Panc1 (cell line): Measurements from ENCODE around the gene CENPC. TPM values are rescaled to one million over a fixed set of nuclear protein-coding genes. Genes with fewer than 3 reads are reported as not detected.

Experiments
- ATAC-seq: fragments of 200-7000 bp; cut with Tn5 transposase; 2 replicates; pipeline ENCODE4 v1.9.1; 2020; ENCODE audit warnings: mild to moderate bottlenecking, moderate library complexity
- BruUV-seq: library from RNA; stranded (reverse); fragments of 400-500 nt; replicated peaks from 2 replicates; lab custom pipeline; 2021; lab: Mats Ljungman, UMichigan
- CTCF ChIA-PET: fragments of 300-600 bp; sonication (Branson Sonifier 250); formaldehyde crosslinking; loops from one replicate; lab custom pipeline; 2022; ENCODE audit warnings: antibody characterized with exemption; lab: Charles Lee
- POLR2A ChIA-PET: fragments of 300-600 bp; sonication (Branson Sonifier 250); formaldehyde crosslinking; loops from one replicate; lab custom pipeline; 2022; ENCODE audit warnings: antibody characterized with exemption; lab: Charles Lee
- DNase-seq: peaks from one replicate; pipeline ENCODE4 v3.0.0-alpha.2; 2010; ENCODE audit warnings: low read depth, low spot score
- H3K27ac ChIP-seq: 2 replicates; pipeline ENCODE4 v1.5.1; 2011; ENCODE audit warnings: mild to moderate bottlenecking, low read length, inconsistent platforms
- H3K27me3 ChIP-seq: fragments of 200-500 bp; sonication (Bioruptor generic); 2 replicates; pipeline ENCODE4 v1.6.0; 2014; ENCODE audit warnings: low read length, inconsistent platforms; ENCODE audit not compliant: control insufficient read depth, insufficient read depth
- H3K36me3 ChIP-seq: fragments of 200-500 bp; sonication (Bioruptor generic); 2 replicates; pipeline ENCODE4 v1.5.1; 2014; ENCODE audit warnings: inconsistent platforms, mild to moderate bottlenecking, low read length, moderate library complexity; ENCODE audit not compliant: control insufficient read depth, insufficient read depth
- H3K4me1 ChIP-seq: 2 replicates; pipeline ENCODE4 v1.5.1; 2011; ENCODE audit warnings: inconsistent platforms, mild to moderate bottlenecking, low read length, moderate library complexity; ENCODE audit not compliant: control insufficient read depth, insufficient read depth
- H3K4me3 ChIP-seq, 2 experiments: 2 replicates each; pipeline ENCODE4 v1.5.1; 2011 to 2012; ENCODE audit warnings: low read depth in 2 of 2, low read length in 2 of 2, mild to moderate bottlenecking in 2 of 2, inconsistent platforms in 1 of 2, moderate library complexity in 1 of 2
- H3K9me3 ChIP-seq: fragments of 200-500 bp; sonication (Bioruptor generic); 2 replicates; pipeline ENCODE4 v1.5.1; 2014; ENCODE audit warnings: low read depth, mild to moderate bottlenecking, inconsistent platforms, low read length, moderate library complexity; ENCODE audit not compliant: control insufficient read depth, insufficient read depth
- POLR2AphosphoS5 ChIP-seq: IDR thresholded peaks from 2 replicates; pipeline ENCODE4 v1.6.1; 2012; ENCODE audit warnings: mild to moderate bottlenecking, low read depth, low read length, moderate library complexity
- SIN3A ChIP-seq: IDR thresholded peaks from 2 replicates; pipeline ENCODE4 v1.6.1; 2012; ENCODE audit warnings: low read depth, mild to moderate bottlenecking, low read length, moderate library complexity, borderline replicate concordance; ENCODE audit not compliant: insufficient read depth
- TCF7L2 ChIP-seq: IDR thresholded peaks from 2 replicates; pipeline ENCODE4 v1.6.1; 2011; ENCODE audit warnings: mild to moderate bottlenecking, low read depth, low read length, inconsistent platforms
- in situ Hi-C: cut with HindIII; loops from 2 replicates; pipeline ENCODE4 v1.10.0; 2016; ENCODE audit warnings: low sequenced_read_pairs, low pct_unique_long_range_greater_than_20kb
- intact Hi-C: fragments of 100-400 bp; cut with micrococcal nuclease; formaldehyde crosslinking; loops from one replicate; pipeline ENCODE4 v1.10.0; 2022; ENCODE audit not compliant: unreplicated experiment
- total RNA-seq: library from RNA; stranded (reverse); gene quantifications from one replicate; pipeline ENCODE4 v1.2.1, GENCODE V29; 2021; ENCODE audit not compliant: unreplicated experiment
- TF ChIP-seq, protein P1 (sequence below), 2 experiments: IDR thresholded peaks; 2 replicates each; pipeline ENCODE4 v1.6.1; 2011 to 2012; ENCODE audit warnings: low read depth in 2 of 2, control low read depth in 1 of 2, low read length in 1 of 2, mild to moderate bottlenecking in 1 of 2, moderate library complexity in 1 of 2; ENCODE audit not compliant: insufficient read depth in 1 of 2
- TF ChIP-seq, protein P2 (sequence below): fragments of 450-650 bp; IDR thresholded peaks from 2 replicates; pipeline ENCODE4 v1.5.1; 2017; ENCODE audit warnings: mild to moderate bottlenecking

The CENPC gene
- total RNA-seq, 1 experiment from 2014 or later = 10.1 TPM

GRCh38 chr4:67468830-67469229 lies 76.5 kb downstream of the CENPC start:
- ATAC-seq (no peak), DNase-seq (no peak)
- in situ Hi-C loops = no loop called here
- Histone ChIP-seq H3K4me3 (no peak overlapping the region), H3K36me3 (no peaks in the 10 kb centered on the region; the same call in 1 of the 2 replicates), H3K9me3 (no peaks in the 10 kb centered on the region), H3K4me1 (no peaks in the 10 kb centered on the region), H3K27ac (no peak overlapping the region), H3K27me3 (no peaks in the 10 kb centered on the region)
- TF ChIP-seq, protein P1, sequence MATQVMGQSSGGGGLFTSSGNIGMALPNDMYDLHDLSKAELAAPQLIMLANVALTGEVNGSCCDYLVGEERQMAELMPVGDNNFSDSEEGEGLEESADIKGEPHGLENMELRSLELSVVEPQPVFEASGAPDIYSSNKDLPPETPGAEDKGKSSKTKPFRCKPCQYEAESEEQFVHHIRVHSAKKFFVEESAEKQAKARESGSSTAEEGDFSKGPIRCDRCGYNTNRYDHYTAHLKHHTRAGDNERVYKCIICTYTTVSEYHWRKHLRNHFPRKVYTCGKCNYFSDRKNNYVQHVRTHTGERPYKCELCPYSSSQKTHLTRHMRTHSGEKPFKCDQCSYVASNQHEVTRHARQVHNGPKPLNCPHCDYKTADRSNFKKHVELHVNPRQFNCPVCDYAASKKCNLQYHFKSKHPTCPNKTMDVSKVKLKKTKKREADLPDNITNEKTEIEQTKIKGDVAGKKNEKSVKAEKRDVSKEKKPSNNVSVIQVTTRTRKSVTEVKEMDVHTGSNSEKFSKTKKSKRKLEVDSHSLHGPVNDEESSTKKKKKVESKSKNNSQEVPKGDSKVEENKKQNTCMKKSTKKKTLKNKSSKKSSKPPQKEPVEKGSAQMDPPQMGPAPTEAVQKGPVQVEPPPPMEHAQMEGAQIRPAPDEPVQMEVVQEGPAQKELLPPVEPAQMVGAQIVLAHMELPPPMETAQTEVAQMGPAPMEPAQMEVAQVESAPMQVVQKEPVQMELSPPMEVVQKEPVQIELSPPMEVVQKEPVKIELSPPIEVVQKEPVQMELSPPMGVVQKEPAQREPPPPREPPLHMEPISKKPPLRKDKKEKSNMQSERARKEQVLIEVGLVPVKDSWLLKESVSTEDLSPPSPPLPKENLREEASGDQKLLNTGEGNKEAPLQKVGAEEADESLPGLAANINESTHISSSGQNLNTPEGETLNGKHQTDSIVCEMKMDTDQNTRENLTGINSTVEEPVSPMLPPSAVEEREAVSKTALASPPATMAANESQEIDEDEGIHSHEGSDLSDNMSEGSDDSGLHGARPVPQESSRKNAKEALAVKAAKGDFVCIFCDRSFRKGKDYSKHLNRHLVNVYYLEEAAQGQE (IDR thresholded peaks at IDR 0.05; ENCODE audit: insufficient read depth in 1 of 2, low read depth in 2 of 2, low read length in 1 of 2) = no peak
- TF ChIP-seq POLR2AphosphoS5 = no peak
- no peak for TF ChIP-seq TCF7L2
- TF ChIP-seq SIN3A = no peak
- TF ChIP-seq, protein P2, sequence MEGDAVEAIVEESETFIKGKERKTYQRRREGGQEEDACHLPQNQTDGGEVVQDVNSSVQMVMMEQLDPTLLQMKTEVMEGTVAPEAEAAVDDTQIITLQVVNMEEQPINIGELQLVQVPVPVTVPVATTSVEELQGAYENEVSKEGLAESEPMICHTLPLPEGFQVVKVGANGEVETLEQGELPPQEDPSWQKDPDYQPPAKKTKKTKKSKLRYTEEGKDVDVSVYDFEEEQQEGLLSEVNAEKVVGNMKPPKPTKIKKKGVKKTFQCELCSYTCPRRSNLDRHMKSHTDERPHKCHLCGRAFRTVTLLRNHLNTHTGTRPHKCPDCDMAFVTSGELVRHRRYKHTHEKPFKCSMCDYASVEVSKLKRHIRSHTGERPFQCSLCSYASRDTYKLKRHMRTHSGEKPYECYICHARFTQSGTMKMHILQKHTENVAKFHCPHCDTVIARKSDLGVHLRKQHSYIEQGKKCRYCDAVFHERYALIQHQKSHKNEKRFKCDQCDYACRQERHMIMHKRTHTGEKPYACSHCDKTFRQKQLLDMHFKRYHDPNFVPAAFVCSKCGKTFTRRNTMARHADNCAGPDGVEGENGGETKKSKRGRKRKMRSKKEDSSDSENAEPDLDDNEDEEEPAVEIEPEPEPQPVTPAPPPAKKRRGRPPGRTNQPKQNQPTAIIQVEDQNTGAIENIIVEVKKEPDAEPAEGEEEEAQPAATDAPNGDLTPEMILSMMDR = no peak
- intact Hi-C loops = no loop called here
- POLR2A ChIA-PET = interaction anchor here (0.6 kb wide), 1 partner anchor 11 kb away, joined by 3 read pairs; no protein-coding TSS in a partner anchor
- CTCF ChIA-PET = no interaction called here
- BruUV-seq = no TSS peak

GRCh38 chr4:67466751-67467150 lies 78.6 kb downstream of the CENPC start:
- Histone ChIP-seq H3K27me3 (no peaks in the 10 kb centered on the region), H3K9me3 (no peaks in the 10 kb centered on the region), H3K36me3 (no peaks in the 10 kb centered on the region; the same call in 1 of the 2 replicates), H3K27ac (no peak overlapping the region), H3K4me1 (no peaks in the 10 kb centered on the region), H3K4me3 (no peak overlapping the region)
- intact Hi-C loops = no loop called here
- POLR2A ChIA-PET = no interaction called here
- CTCF ChIA-PET = no interaction called here
- no peak for DNase-seq
- ATAC-seq = no peak
- no TSS peak for BruUV-seq
- TF ChIP-seq POLR2AphosphoS5 (no peak), TCF7L2 (no peak), SIN3A (no peak)
- TF ChIP-seq, protein P2 = no peak
- TF ChIP-seq, protein P1 (IDR thresholded peaks at IDR 0.05; ENCODE audit: insufficient read depth in 1 of 2, low read depth in 2 of 2, low read length in 1 of 2) = no peak
- in situ Hi-C loops = no loop called here
